T-helper 2 cell treated with Interferon-gamma antibody and Interleukin-4, amounts not matched to agents 5 μg/mL and 100 μg/mL, for 36 hours (primary cell): ENCODE results near the gene POP4.
A peak's percentile ranks its signal among the peaks of the same experiment; 100 is the strongest.

ENCODE experiments used
- DNase-seq: peaks from one replicate; pipeline ENCODE4 v3.0.0; 2021; ENCODE audit warnings: low spot score
- H3K27ac Mint-ChIP-seq: one replicate; pipeline ENCODE4 v1.8.0; 2021; ENCODE audit warnings: mild to moderate bottlenecking, mixed read lengths
- H3K27me3 Mint-ChIP-seq: one replicate; pipeline ENCODE4 v1.8.0; 2021; ENCODE audit warnings: low read depth, mixed read lengths
- H3K36me3 Mint-ChIP-seq: one replicate; pipeline ENCODE4 v1.8.0; 2021; ENCODE audit warnings: low read depth, mixed read lengths
- H3K4me1 Mint-ChIP-seq: one replicate; pipeline ENCODE4 v1.8.0; 2021; ENCODE audit warnings: low read depth, mixed read lengths
- H3K4me3 Mint-ChIP-seq: one replicate; pipeline ENCODE4 v1.8.0; 2022; ENCODE audit warnings: mild to moderate bottlenecking, moderate library complexity, mixed read lengths
- H3K9me3 Mint-ChIP-seq: one replicate; pipeline ENCODE4 v1.8.0; 2021; ENCODE audit warnings: mixed read lengths

POP4 gene

GRCh38 chr19:29612121-29612520 is 6.0 kb downstream of the POP4 start:
- Mint-ChIP-seq H3K36me3 (peaks cover 50% of the 10 kb centered on the region), H3K4me3 (no peak overlapping the region), H3K9me3 (no peaks in the 10 kb centered on the region), H3K4me1 (peaks cover 7% of the 10 kb centered on the region), H3K27me3 (no peaks in the 10 kb centered on the region), H3K27ac (no peak overlapping the region)
- DNase-seq, result no peak

- Mint-ChIP-seq H3K27ac (peak overlapping the region; percentile 19), H3K27me3 (no peaks in the 10 kb centered on the region), H3K36me3 (peaks cover 52% of the 10 kb centered on the region), H3K9me3 (no peaks in the 10 kb centered on the region), H3K4me3 (no peak overlapping the region), H3K4me1 (peaks cover 5% of the 10 kb centered on the region)
- DNase-seq, result no peak
These were observed 6.9 kb downstream of the POP4 start for GRCh38 chr19:29612801-29613595.

GRCh38 chr19:29614046-29614445 is 8.0 kb downstream of the POP4 start:
- peaks cover 46% of the 10 kb centered on the region for H3K36me3 Mint-ChIP-seq
- H3K4me3 Mint-ChIP-seq, result no peak overlapping the region
- no peaks in the 10 kb centered on the region for H3K9me3 Mint-ChIP-seq
- H3K4me1 Mint-ChIP-seq, result peaks cover 3% of the 10 kb centered on the region
- H3K27me3 Mint-ChIP-seq, result no peaks in the 10 kb centered on the region
- no peak overlapping the region for H3K27ac Mint-ChIP-seq
- no peak for DNase-seq

GRCh38 chr19:29614780-29615179 is 8.7 kb downstream of the POP4 start:
- H3K9me3 Mint-ChIP-seq, result no peaks in the 10 kb centered on the region
- H3K27ac Mint-ChIP-seq, result no peak overlapping the region
- no peak overlapping the region for H3K4me3 Mint-ChIP-seq
- no peaks in the 10 kb centered on the region for H3K27me3 Mint-ChIP-seq
- H3K4me1 Mint-ChIP-seq, result peaks cover 3% of the 10 kb centered on the region
- peaks cover 39% of the 10 kb centered on the region for H3K36me3 Mint-ChIP-seq
- no peak for DNase-seq

- Mint-ChIP-seq H3K9me3 (no peaks in the 10 kb centered on the region), H3K4me1 (peaks cover 10% of the 10 kb centered on the region), H3K27me3 (no peaks in the 10 kb centered on the region), H3K4me3 (no peak overlapping the region), H3K27ac (peak overlapping the region; percentile 20), H3K36me3 (peaks cover 36% of the 10 kb centered on the region)
- no peak for DNase-seq
These were observed 9.9 kb downstream of the POP4 start for GRCh38 chr19:29615891-29616425.

- peaks cover 16% of the 10 kb centered on the region for H3K4me1 Mint-ChIP-seq
- H3K36me3 Mint-ChIP-seq, result peaks cover 34% of the 10 kb centered on the region
- no peaks in the 10 kb centered on the region for H3K27me3 Mint-ChIP-seq
- DNase-seq, result no peak
- H3K4me3 Mint-ChIP-seq, result no peak overlapping the region
- H3K9me3 Mint-ChIP-seq, result no peaks in the 10 kb centered on the region
- H3K27ac Mint-ChIP-seq, result no peak overlapping the region
These were observed 10.5 kb downstream of the POP4 start for GRCh38 chr19:29616541-29616940.

- Mint-ChIP-seq H3K9me3 (no peaks in the 10 kb centered on the region), H3K36me3 (peaks cover 26% of the 10 kb centered on the region), H3K27me3 (no peaks in the 10 kb centered on the region), H3K4me3 (no peak overlapping the region), H3K27ac (no peak overlapping the region), H3K4me1 (peaks cover 27% of the 10 kb centered on the region)
- DNase-seq, result no peak
These were observed 11.5 kb downstream of the POP4 start for GRCh38 chr19:29617366-29618266.

- Mint-ChIP-seq H3K27ac (no peak overlapping the region), H3K4me3 (no peak overlapping the region), H3K9me3 (no peaks in the 10 kb centered on the region), H3K4me1 (peaks cover 35% of the 10 kb centered on the region), H3K27me3 (no peaks in the 10 kb centered on the region), H3K36me3 (peaks cover 21% of the 10 kb centered on the region)
- no peak for DNase-seq
These were observed 12.4 kb downstream of the POP4 start for GRCh38 chr19:29618434-29618833.

GRCh38 chr19:29618871-29619270 is 12.8 kb downstream of the POP4 start:
- Mint-ChIP-seq H3K27ac (no peak overlapping the region), H3K9me3 (no peaks in the 10 kb centered on the region), H3K4me3 (no peak overlapping the region), H3K4me1 (peaks cover 39% of the 10 kb centered on the region), H3K27me3 (no peaks in the 10 kb centered on the region), H3K36me3 (peaks cover 21% of the 10 kb centered on the region)
- DNase-seq, result no peak

- Mint-ChIP-seq H3K9me3 (no peaks in the 10 kb centered on the region), H3K4me1 (peaks cover 50% of the 10 kb centered on the region), H3K27me3 (no peaks in the 10 kb centered on the region), H3K4me3 (peak overlapping the region; percentile 70), H3K27ac (peak overlapping the region; percentile 82), H3K36me3 (peaks cover 8% of the 10 kb centered on the region)
- DNase-seq, result peak; percentile 63
These were observed 14.9 kb downstream of the POP4 start for GRCh38 chr19:29620931-29621351.

GRCh38 chr19:29622166-29623070 is 16.3 kb downstream of the POP4 start:
- peaks cover 54% of the 10 kb centered on the region for H3K4me1 Mint-ChIP-seq
- DNase-seq, result peak; percentile 22
- no peaks in the 10 kb centered on the region for H3K36me3 Mint-ChIP-seq
- no peaks in the 10 kb centered on the region for H3K9me3 Mint-ChIP-seq
- no peaks in the 10 kb centered on the region for H3K27me3 Mint-ChIP-seq
- H3K4me3 Mint-ChIP-seq, result peak overlapping the region; percentile 70
- H3K27ac Mint-ChIP-seq, result peak overlapping the region; percentile 89

GRCh38 chr19:29623726-29624488 is 17.8 kb downstream of the POP4 start:
- H3K36me3 Mint-ChIP-seq, result no peaks in the 10 kb centered on the region
- H3K27me3 Mint-ChIP-seq, result no peaks in the 10 kb centered on the region
- H3K4me1 Mint-ChIP-seq, result peaks cover 54% of the 10 kb centered on the region
- H3K4me3 Mint-ChIP-seq, result peak overlapping the region; percentile 82
- no peaks in the 10 kb centered on the region for H3K9me3 Mint-ChIP-seq
- H3K27ac Mint-ChIP-seq, result peak overlapping the region; percentile 89
- peak; percentile 63 for DNase-seq
